Lung (tissue), 12 donors: ENCODE results near the gene TDRKH. TPM values are rescaled to one million over a fixed set of nuclear protein-coding genes. Genes with fewer than 3 reads are reported as not detected.

ENCODE experiments used
- ATAC-seq: fragments of 200-7000 bp; cut with Tn5 transposase; one replicate; pipeline ENCODE4 v1.9.1; 2020; ENCODE audit warnings: moderate number of reproducible peaks; ENCODE audit not compliant: insufficient read depth, low FRiP score
- DNase-seq, 3 donors: peaks; one replicate each; pipeline ENCODE4 v3.0.0-alpha.2; 2013 to 2017
- H3K27ac ChIP-seq, 2 donors: one replicate each; pipeline ENCODE4 v1.5.1; 2013; ENCODE audit warnings: mild to moderate bottlenecking in 2 of 2, moderate library complexity in 2 of 2, control low read depth in 1 of 2, inconsistent platforms in 1 of 2, low read depth in 1 of 2, low read length in 1 of 2
- H3K27me3 ChIP-seq, 3 donors: one replicate each; pipeline ENCODE4 v1.5.1; 2013; ENCODE audit warnings: low read length in 2 of 3; ENCODE audit not compliant: control insufficient read depth in 3 of 3, insufficient read depth in 3 of 3
- H3K36me3 ChIP-seq, 4 donors: one replicate each; pipeline ENCODE4 v1.5.1; 2013; ENCODE audit warnings: low read length in 4 of 4, mild to moderate bottlenecking in 1 of 4, moderate library complexity in 1 of 4; ENCODE audit not compliant: control insufficient read depth in 4 of 4, insufficient read depth in 4 of 4
- H3K4me1 ChIP-seq, 5 donors: one replicate each; pipeline ENCODE4 v1.5.1; 2013; ENCODE audit warnings: low read length in 5 of 5, mild to moderate bottlenecking in 2 of 5, moderate library complexity in 1 of 5; ENCODE audit not compliant: control insufficient read depth in 5 of 5, insufficient read depth in 5 of 5
- H3K4me3 ChIP-seq: one replicate; pipeline ENCODE4 v1.5.1; 2013; ENCODE audit warnings: mild to moderate bottlenecking, control low read depth, moderate library complexity
- H3K9ac ChIP-seq, 2 donors: one replicate each; pipeline ENCODE4 v1.5.1; 2013; ENCODE audit warnings: low read length in 2 of 2, control low read depth in 1 of 2; ENCODE audit not compliant: insufficient read depth in 1 of 2
- H3K9me3 ChIP-seq, 4 donors: one replicate each; pipeline ENCODE4 v1.5.1; 2013; ENCODE audit warnings: low read length in 3 of 4, mild to moderate bottlenecking in 1 of 4, moderate library complexity in 1 of 4; ENCODE audit not compliant: control insufficient read depth in 4 of 4, insufficient read depth in 3 of 4
- CTCF ChIP-seq: IDR thresholded peaks from 2 replicates; pipeline ENCODE4 v1.5.1; 2012; ENCODE audit warnings: mild to moderate bottlenecking; ENCODE audit errors: control extremely low read depth, extremely low read depth
- WGBS, 2 donors: extraction: QIAGEN DNeasy Blood & Tissue Kit; methylation state at CpG; one replicate each; pipeline ENCODE4 v1.1.7; 2013; 5-methylcytosine and 5-hydroxymethylcytosine counted together
- polyA plus RNA-seq, 2 donors: library from polyadenylated mRNA; stranded (reverse); fragments of 200-250 nt; gene quantifications; one replicate each; pipeline ENCODE4 v1.2.1, GENCODE V29; 2013
- total RNA-seq, 2 donors: library from RNA; depleted of rRNA in 1 of 2; stranded (reverse); fragments of >200 nt in 1 of 2; gene quantifications; one replicate each; pipeline ENCODE4 v1.2.1, GENCODE V29; 2014 to 2021
- donor health status: control.
- donor health status: control.
- donor health status: Bipolar disorder and iron deficiency.
- donor health status: healthy.
- donor health status: DM: yes; HTN: yes; CAD: no.

TDRKH gene
- total and polyA plus RNA-seq, 4 donors: 5.6 to 18.1 (median 8.8) TPM

- H3K27me3 ChIP-seq: no peaks in the 10 kb centered on the region
- H3K9ac ChIP-seq: no peak overlapping the region
- H3K9me3 ChIP-seq: no peaks in the 10 kb centered on the region
- H3K4me1 ChIP-seq: peaks cover 0 to 7% (median 0%) of the 10 kb centered on the region in 5 donors
- 74 to 86% methylated on average over 8 of the region's 8 CpGs for WGBS, 2 donors
- DNase-seq: no peak
- no peak overlapping the region for H3K4me3 ChIP-seq
- no peak for ATAC-seq
- H3K27ac ChIP-seq: no peak overlapping the region
- TF ChIP-seq CTCF: no peak
- no peaks in the 10 kb centered on the region for H3K36me3 ChIP-seq
These were observed 32.9 kb upstream of the TDRKH start for GRCh38 chr1:151823175-151823574.

- Histone ChIP-seq H3K4me3 (no peak overlapping the region), H3K9ac (no peak overlapping the region), H3K4me1 (peaks cover 0 to 7% (median 0%) of the 10 kb centered on the region in 5 donors), H3K36me3 (no peaks in the 10 kb centered on the region), H3K27ac (no peak overlapping the region), H3K9me3 (no peaks in the 10 kb centered on the region), H3K27me3 (no peaks in the 10 kb centered on the region)
- TF ChIP-seq CTCF: no peak
- 53 to 74% methylated on average over 7 of the region's 7 CpGs for WGBS, 2 donors
- ATAC-seq (no peak), DNase-seq (no peak)
These were observed 32.1 kb upstream of the TDRKH start for GRCh38 chr1:151822404-151822803.

GRCh38 chr1:151820940-151821339 is 30.6 kb upstream of the TDRKH start:
- Histone ChIP-seq H3K9ac (no peak overlapping the region), H3K36me3 (no peaks in the 10 kb centered on the region), H3K27ac (no peak overlapping the region), H3K4me1 (peaks cover 0 to 7% (median 0%) of the 10 kb centered on the region in 5 donors), H3K27me3 (no peaks in the 10 kb centered on the region), H3K4me3 (no peak overlapping the region), H3K9me3 (no peaks in the 10 kb centered on the region)
- no peak for TF ChIP-seq CTCF
- ATAC-seq (no peak), DNase-seq (no peak)
- WGBS, 2 donors: 5 to 6% methylated on average over 2 of the region's 2 CpGs

- H3K9ac ChIP-seq: no peak overlapping the region
- DNase-seq (no peak), ATAC-seq (no peak)
- WGBS, 2 donors: 73% methylated on average over 7 of the region's 7 CpGs
- no peak overlapping the region for H3K4me3 ChIP-seq
- no peak overlapping the region for H3K27ac ChIP-seq
- H3K27me3 ChIP-seq: no peaks in the 10 kb centered on the region
- H3K36me3 ChIP-seq: no peaks in the 10 kb centered on the region
- TF ChIP-seq CTCF: no peak
- no peaks in the 10 kb centered on the region for H3K9me3 ChIP-seq
- H3K4me1 ChIP-seq: peaks cover 0 to 7% (median 0%) of the 10 kb centered on the region in 5 donors
These were observed 29.8 kb upstream of the TDRKH start for GRCh38 chr1:151819976-151820623.
